Endodermal cell (in vitro differentiated cells): ENCODE data around the gene GPR25. TPM values are rescaled to one million over a fixed set of nuclear protein-coding genes. Genes with fewer than 3 reads are reported as not detected.

Source experiments
- DNase-seq: peaks from one replicate; pipeline ENCODE4 v3.0.0-alpha.2; 2017
- H3K27ac ChIP-seq: 2 replicates; pipeline ENCODE4 v1.5.1; 2013; ENCODE audit warnings: mild to moderate bottlenecking, low read depth, low read length, moderate library complexity
- H3K27me3 ChIP-seq: 2 replicates; pipeline ENCODE4 v1.6.1; 2013; ENCODE audit warnings: mild to moderate bottlenecking, low read length, moderate library complexity; ENCODE audit not compliant: insufficient read depth, control insufficient read depth, poor library complexity, severe bottlenecking
- H3K36me3 ChIP-seq: 2 replicates; pipeline ENCODE4 v1.7.0; 2013; ENCODE audit warnings: mild to moderate bottlenecking, low read length, moderate library complexity; ENCODE audit not compliant: control insufficient read depth, insufficient read depth
- H3K4me1 ChIP-seq: one replicate; pipeline ENCODE4 v1.7.0; 2013; ENCODE audit warnings: low read length; ENCODE audit not compliant: control insufficient read depth, insufficient read depth
- H3K4me3 ChIP-seq: 2 replicates; pipeline ENCODE4 v1.5.1; 2013; ENCODE audit warnings: mild to moderate bottlenecking, low read length, moderate library complexity
- H3K9ac ChIP-seq: 2 replicates; pipeline ENCODE4 v1.6.1; 2013; ENCODE audit warnings: mild to moderate bottlenecking, low read length, moderate library complexity; ENCODE audit not compliant: poor library complexity, severe bottlenecking; ENCODE audit errors: extremely low read depth
- H3K9me3 ChIP-seq: 2 replicates; pipeline ENCODE4 v1.6.1; 2013; ENCODE audit warnings: mild to moderate bottlenecking, low read length, moderate library complexity; ENCODE audit not compliant: control insufficient read depth
- H3K27ac Mint-ChIP-seq: 2 replicates; pipeline ENCODE4 v1.8.0; 2020; ENCODE audit warnings: mixed read lengths
- H3K27me3 Mint-ChIP-seq: 2 replicates; pipeline ENCODE4 v1.8.0; 2021; ENCODE audit warnings: mild to moderate bottlenecking, mixed read lengths; ENCODE audit not compliant: insufficient read depth
- H3K36me3 Mint-ChIP-seq: 2 replicates; pipeline ENCODE4 v1.8.0; 2020; ENCODE audit warnings: low read depth, mixed read lengths
- H3K4me1 Mint-ChIP-seq: 2 replicates; pipeline ENCODE4 v1.8.0; 2020; ENCODE audit warnings: mixed read lengths
- H3K4me3 Mint-ChIP-seq: 2 replicates; pipeline ENCODE4 v1.8.0; 2020; ENCODE audit warnings: mild to moderate bottlenecking, moderate library complexity, mixed read lengths
- H3K9me3 Mint-ChIP-seq: 2 replicates; pipeline ENCODE4 v1.8.0; 2020; ENCODE audit warnings: mild to moderate bottlenecking, mixed read lengths
- CTCF ChIP-seq: fragments of 200-600 bp; sonication (generic); conservative IDR thresholded peaks from 2 replicates; pipeline ENCODE4 v1.5.0; 2021; ENCODE audit warnings: antibody characterized with exemption, mild to moderate bottlenecking
- WGBS, 2 experiments: methylation state at CpG; one replicate each; pipeline versions ENCODE4 v1.1.5 to v1.1.7; 2013; ENCODE audit warnings: missing lambda C conversion rate in 2 of 2, mixed read lengths in 1 of 2; ENCODE audit not compliant: insufficient coverage in 1 of 2, insufficient read length in 1 of 2; 5-methylcytosine and 5-hydroxymethylcytosine counted together
- total RNA-seq, 2 donors: library from RNA; stranded (reverse); fragmentation: NEBNext Ultra II Directional in 1 of 2; extraction: Animal tissue kit (Norgen Biotek cat#: 25700) in 1 of 2; gene quantifications; 2 replicates in 1 of 2; 3 replicates in 1 of 2; pipeline ENCODE4 v1.2.1, GENCODE V29; 2021

Gene GPR25
- total RNA-seq, 2 donors from 2014 or later, result not detected

- 78 to 86% methylated on average over 2 to 5 of the region's 5 CpGs for WGBS, 2 experiments
Measured at GRCh38 chr1:200866521-200866920, 6.3 kb upstream of the GPR25 start.

GRCh38 chr1:200867018-200867811 lies 5.6 kb upstream of the GPR25 start:
- 91 to 92% methylated on average over 8 to 11 of the region's 11 CpGs for WGBS, 2 experiments
- H3K4me1 Mint-ChIP-seq, result peaks cover 7% of the 10 kb centered on the region
- H3K4me3 Mint-ChIP-seq, result no peak overlapping the region
- H3K4me1 ChIP-seq, result no peaks in the 10 kb centered on the region
- no peak overlapping the region for H3K9ac ChIP-seq
- H3K27ac Mint-ChIP-seq, result no peak overlapping the region
- no peaks in the 10 kb centered on the region for H3K9me3 ChIP-seq
- peaks cover 20% of the 10 kb centered on the region for H3K36me3 ChIP-seq
- no peak overlapping the region for H3K4me3 ChIP-seq
- H3K9me3 Mint-ChIP-seq, result no peaks in the 10 kb centered on the region
- H3K27ac ChIP-seq, result no peak overlapping the region
- H3K27me3 Mint-ChIP-seq, result peaks cover 8% of the 10 kb centered on the region
- DNase-seq, result no peak
- TF ChIP-seq CTCF, result no peak
- peaks cover 8% of the 10 kb centered on the region for H3K36me3 Mint-ChIP-seq
- no peaks in the 10 kb centered on the region for H3K27me3 ChIP-seq

More at GRCh38 chr1:200866521-200866920, 6.3 kb upstream of the GPR25 start:
- Mint-ChIP-seq H3K27me3 (peaks cover 2% of the 10 kb centered on the region), H3K27ac (no peak overlapping the region), H3K9me3 (no peaks in the 10 kb centered on the region), H3K36me3 (peaks cover 8% of the 10 kb centered on the region), H3K4me1 (peaks cover 7% of the 10 kb centered on the region), H3K4me3 (no peak overlapping the region)
- no peak overlapping the region for H3K27ac ChIP-seq
- no peaks in the 10 kb centered on the region for H3K27me3 ChIP-seq
- peaks cover 21% of the 10 kb centered on the region for H3K36me3 ChIP-seq
- no peak overlapping the region for H3K9ac ChIP-seq
- no peak for DNase-seq
- TF ChIP-seq CTCF, result no peak
- H3K9me3 ChIP-seq, result no peaks in the 10 kb centered on the region
- no peak overlapping the region for H3K4me3 ChIP-seq
- H3K4me1 ChIP-seq, result no peaks in the 10 kb centered on the region

- H3K4me3 Mint-ChIP-seq, result no peak overlapping the region
- no peaks in the 10 kb centered on the region for H3K4me1 ChIP-seq
- H3K36me3 ChIP-seq, result peaks cover 7% of the 10 kb centered on the region
- no peaks in the 10 kb centered on the region for H3K9me3 ChIP-seq
- no peaks in the 10 kb centered on the region for H3K36me3 Mint-ChIP-seq
- WGBS, 2 experiments, result 93 to 94% methylated on average over 4 to 5 of the region's 5 CpGs
- no peaks in the 10 kb centered on the region for H3K27me3 ChIP-seq
- H3K4me3 ChIP-seq, result no peak overlapping the region
- peaks cover 17% of the 10 kb centered on the region for H3K27me3 Mint-ChIP-seq
- no peak overlapping the region for H3K9ac ChIP-seq
- peak; percentile 44 for DNase-seq
- no peak for TF ChIP-seq CTCF
- peaks cover 7% of the 10 kb centered on the region for H3K4me1 Mint-ChIP-seq
- no peaks in the 10 kb centered on the region for H3K9me3 Mint-ChIP-seq
- H3K27ac ChIP-seq, result no peak overlapping the region
- H3K27ac Mint-ChIP-seq, result no peak overlapping the region
Measured at GRCh38 chr1:200869376-200869752, 3.4 kb upstream of the GPR25 start.
